ENCODE results near the gene TEKT2. TPM values are rescaled to one million over a fixed set of nuclear protein-coding genes. Genes with fewer than 3 reads are reported as not detected.
A peak's percentile ranks its signal among the peaks of the same experiment; 100 is the strongest.

The TEKT2 gene
- total RNA-seq, 1 donor from 2014 or later = not detected

DNA sequence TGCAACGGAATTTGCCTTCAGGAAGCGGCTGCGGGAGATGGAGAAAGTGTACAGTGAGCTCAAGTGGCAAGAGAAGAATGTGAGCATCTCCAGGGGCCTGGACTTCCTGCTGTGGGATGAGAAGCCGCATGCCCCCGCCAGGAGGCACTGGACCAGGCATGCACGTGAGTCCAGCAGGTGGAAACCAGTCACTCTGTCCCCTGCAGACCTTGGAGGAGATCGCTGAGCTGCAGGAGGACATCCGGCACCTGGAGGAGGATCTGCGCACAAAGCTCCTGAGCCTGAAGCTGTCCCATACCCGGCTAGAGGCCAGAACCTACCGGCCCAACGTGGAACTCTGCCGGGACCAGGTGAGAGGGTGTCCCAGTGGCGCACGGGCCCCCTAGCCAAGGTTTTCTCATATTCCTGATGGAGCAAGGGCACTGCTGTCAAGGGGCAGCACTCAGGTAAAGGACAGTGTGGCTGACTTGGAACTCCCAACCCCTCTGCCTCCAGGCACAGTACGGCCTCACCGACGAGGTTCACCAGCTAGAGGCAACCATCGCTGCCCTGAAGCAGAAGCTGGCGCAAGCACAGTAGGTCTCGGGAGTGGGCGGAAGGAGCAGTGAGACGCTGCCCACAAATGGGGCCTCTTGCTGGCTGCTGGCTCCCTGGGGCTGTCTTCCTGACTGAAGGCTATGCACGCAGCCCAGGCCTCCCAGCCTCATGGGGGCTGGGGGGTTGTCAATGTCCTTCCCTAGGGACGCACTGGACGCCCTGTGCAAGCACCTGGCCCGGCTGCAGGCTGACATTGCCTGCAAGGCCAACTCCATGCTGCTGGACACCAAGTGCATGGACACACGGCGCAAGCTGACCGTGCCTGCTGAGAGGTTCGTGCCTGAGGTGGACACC, 3.6 kb downstream of the TEKT2 start:
- no peak for DNase-seq

GRCh38 chr1:36088265-36088576, 4.3 kb downstream of the TEKT2 start:
- no peak for DNase-seq

GRCh38 chr1:36088577-36089392, 4.9 kb downstream of the TEKT2 start, which contains the start of gene ADPRS:
ADPRS (plus strand) TSS chr1:36088892; CDS start chr1:36088905, 13 bp downstream.
- peak; percentile 95 for DNase-seq

- DNase-seq = no peak
These were observed 5.7 kb downstream of the TEKT2 start for GRCh38 chr1:36089393-36090121.

DNA sequence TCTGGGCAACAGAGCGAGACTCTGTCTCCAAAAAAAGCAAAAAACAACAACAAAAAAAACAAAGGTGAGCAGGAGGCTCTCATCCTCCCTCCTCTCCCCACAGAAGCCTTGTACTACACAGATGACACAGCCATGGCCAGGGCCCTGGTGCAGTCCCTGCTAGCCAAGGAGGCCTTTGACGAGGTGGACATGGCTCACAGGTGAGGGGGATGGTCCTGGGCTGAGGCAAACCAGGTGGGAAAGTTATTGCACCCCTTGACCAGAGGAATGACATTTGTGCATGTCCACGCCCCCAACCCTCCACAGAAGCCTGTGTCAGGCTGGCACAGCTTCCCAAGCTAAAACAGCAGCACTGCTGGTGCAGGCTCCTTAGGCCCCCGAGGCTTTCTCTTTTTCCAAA, 7.2 kb downstream of the TEKT2 start:
- DNase-seq = no peak

- DNase-seq = no peak
These were observed 7.8 kb downstream of the TEKT2 start for GRCh38 chr1:36091698-36092097.

DNA sequence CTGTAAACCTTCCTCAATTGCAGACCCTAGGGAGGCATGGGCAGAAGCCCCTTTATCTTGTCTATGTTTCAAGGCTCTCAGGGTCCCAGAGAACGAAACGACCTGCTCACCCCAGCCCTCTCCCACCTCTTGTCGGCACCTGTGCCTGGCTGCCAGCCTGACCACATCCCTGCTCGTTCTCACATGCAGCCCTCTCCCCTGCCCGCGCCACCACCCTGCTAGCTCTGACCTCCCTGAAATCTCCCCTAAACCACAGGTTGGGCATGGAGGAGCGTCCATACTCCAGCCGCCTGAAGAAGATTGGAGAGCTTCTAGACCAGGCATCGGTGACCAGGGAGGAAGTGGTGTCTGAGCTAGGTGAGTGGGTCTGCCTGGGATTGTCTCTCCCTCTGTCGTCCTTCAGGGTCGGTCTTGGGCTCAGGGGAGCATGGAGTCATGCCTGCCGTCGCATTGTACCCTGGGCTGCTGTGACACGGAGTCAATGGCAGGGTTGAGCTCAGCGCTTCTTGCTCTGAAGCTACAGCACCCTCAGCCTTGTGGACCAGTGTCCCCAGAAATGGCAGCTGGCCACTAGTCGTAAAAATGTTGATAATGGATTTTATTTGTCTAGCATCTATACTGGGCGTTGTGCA, 8.4 kb downstream of the TEKT2 start:
- DNase-seq = no peak

DNA sequence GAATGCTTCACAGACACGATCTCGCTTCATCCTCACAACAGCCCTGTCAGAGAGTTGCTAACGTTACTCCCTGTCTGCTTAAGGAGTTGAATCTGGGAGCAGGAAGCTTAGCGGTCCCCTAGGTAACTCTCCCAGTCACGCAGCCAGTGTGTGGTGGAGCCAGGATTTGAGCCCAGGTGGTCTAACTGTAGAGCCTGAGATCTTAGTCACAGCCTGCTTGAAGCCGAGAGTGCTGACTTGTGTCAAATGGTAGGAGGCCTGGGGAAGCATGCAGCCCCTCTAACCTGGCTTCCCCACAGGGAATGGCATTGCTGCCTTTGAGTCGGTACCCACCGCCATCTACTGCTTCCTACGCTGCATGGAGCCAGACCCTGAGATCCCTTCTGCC, 8.9 kb downstream of the TEKT2 start:
- DNase-seq = no peak

DNA sequence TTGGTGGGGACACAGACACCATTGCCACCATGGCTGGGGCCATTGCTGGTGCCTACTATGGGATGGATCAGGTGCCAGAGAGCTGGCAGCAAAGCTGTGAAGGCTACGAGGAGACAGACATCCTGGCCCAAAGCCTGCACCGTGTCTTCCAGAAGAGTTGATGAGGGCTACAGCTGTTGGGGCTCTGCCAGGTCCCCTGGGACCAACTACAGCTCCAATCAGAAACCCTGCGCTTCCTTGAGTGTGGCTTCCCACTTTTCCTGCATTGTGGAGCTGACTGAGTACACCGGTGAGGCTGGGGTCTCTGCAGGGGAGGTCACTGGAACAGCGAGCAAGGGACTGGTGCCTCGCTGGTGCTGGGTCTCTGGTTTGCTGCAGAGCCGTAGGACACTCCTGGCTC, 9.3 kb downstream of the TEKT2 start:
- no peak for DNase-seq

- no peak for DNase-seq
These were observed 10.0 kb downstream of the TEKT2 start for GRCh38 chr1:36093929-36094328.

DNA sequence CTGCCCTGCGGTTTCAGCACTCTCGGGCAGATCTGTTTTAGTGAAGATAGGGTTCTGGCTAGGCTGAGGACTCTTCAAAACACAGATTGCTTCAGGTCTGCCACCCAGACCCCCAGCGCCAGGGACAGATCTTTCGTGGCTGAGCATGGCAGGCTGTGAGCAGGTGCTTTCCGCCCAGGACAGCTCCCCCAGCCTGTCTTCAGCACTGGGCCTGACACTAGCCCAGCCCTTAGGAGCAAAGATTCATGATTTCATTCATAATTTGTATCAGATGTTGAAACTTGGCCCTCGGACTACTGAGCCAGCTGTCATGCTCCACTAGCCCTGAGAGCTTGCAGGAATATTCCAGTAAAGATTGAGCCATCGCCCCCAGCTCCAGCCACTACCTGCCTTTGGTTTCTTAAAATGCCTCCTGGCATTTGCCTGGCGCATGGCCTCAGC, 10.7 kb downstream of the TEKT2 start:
- no peak for DNase-seq

DNA sequence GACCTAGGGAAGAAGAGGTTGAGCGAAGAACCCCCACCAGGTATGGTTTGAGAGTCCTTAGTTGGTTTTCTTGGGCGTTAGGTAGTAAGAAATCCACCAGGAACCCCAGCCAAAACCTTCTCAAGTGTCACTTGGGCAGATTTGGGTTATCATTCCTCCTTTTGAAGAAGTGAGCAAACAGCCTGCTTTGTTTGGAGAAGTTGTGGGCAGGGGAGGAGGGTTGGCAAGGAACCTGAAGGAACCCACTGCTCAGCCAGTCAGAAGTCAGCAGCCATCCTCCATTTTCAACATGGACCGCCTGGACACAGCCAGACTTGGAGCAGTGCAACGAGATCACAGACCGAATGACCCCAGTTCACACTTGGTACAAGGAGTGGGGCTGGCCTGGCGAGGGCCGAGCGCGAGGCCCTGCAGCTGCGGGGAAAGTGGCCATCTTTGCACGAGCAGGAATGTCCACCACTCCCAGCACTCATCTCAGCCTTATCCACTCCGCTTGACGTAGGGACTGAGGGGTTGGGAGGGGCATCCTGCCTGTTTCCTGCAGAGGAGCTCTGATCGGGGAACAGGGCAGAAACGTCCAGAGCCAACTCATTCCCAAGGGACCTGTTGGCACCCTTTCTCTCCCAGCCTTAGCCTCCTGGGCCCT, 12.0 kb downstream of the TEKT2 start:
- DNase-seq = no peak

- no peak for DNase-seq
These were observed 12.9 kb downstream of the TEKT2 start for GRCh38 chr1:36096500-36097432.

DNA sequence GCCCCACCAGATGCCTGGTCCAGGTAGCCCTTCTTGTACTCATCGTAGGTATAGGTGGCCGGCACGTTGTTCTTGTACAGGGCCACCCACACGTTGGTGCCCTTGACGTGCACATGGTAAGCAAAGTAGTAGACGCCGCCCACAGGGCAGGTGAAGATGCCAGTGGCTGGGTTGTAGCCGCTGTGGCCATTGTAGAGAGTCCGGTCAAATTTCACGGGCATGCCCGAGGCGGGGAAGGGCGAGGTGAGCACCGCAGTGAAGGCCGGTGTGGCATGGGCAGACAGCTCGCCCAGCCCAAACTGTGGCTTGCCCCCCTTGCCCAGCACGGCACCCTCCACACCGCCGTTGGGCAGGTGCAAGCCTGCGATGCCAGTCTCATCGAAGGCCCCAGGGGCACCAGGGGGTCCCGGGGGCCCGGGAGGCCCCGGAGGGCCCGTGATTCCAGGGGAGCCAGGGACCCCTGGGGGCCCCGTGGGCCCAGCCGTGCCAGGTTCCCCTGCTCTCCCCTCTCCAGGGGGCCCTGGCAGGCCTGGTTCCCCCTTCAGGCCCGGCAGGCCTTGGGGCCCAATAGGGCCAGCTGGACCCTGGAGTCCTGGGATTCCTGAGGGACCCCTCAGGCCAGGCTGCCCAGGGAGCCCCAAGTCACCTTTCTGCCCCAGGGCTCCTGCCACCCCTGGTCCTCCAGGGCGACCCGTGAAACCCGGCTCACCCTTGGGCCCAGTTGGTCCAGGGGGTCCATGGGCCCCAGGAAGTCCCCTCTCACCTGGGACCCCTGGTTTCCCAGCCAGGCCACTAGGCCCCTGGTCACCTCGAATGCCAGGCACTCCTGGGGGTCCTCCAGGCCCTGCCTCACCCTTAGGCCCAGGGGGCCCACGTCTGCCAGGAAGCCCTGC, 14.0 kb downstream of the TEKT2 start:
- DNase-seq = no peak

- DNase-seq = no peak
These were observed 14.9 kb downstream of the TEKT2 start for GRCh38 chr1:36098650-36099365.

- peak; percentile 90 for DNase-seq
These were observed 15.9 kb downstream of the TEKT2 start for GRCh38 chr1:36099681-36100341.

DNA sequence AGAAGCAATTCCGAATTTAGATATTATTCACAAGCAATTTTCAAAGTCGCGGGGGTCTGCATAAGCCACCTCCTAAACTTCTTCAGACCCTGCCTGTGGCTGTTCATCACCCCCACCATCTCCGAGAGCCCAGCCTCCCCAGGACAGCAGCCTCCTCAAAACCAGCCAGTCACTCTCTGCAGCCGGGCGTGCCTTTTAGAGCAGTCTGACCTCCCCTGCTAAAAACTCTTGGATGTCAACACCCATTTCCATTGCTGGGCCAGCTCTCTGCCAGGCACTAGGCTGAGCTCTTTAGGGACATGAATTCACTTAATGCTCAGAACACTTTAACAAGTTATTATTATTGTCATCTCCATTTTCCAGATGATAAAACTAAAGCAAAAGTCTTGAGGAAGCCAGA, 16.5 kb downstream of the TEKT2 start:
- no peak for DNase-seq

DNA sequence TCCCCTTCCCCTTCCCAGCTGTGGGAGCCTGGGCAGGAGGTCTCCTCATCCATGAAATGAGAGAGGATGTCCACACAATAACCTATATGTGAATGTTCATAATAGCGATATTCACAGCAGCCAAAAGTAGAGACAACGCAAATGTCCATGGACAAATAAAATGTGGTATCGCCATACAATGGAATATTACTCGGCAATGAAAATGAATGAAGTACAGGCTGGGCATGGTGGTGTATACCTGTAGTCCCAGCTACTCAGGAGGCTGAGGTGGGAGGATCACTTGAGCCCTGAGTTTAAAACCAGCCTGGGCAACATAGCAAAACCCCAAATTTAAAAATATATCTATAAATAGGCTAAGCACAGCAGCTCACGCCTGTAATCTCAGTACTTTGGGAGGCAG, 17.7 kb downstream of the TEKT2 start:
- DNase-seq = no peak
